ENCODE data around the gene CALML6.

The CALML6 gene

GRCh38 chr1:1889090-1889750 is 25.8 kb upstream of the CALML6 start:
- Mint-ChIP-seq H3K27me3 (no peaks in the 10 kb centered on the region), H3K27ac (peak overlapping the region; percentile 56), H3K4me1 (ENCODE audit: low read depth) (peaks cover 52% of the 10 kb centered on the region), H3K36me3 (peaks cover 4% of the 10 kb centered on the region), H3K4me3 (peak overlapping the region; percentile 87), H3K9me3 (ENCODE audit: low read depth) (no peaks in the 10 kb centered on the region)

- Mint-ChIP-seq H3K27ac (peak overlapping the region; percentile 56), H3K4me1 (ENCODE audit: low read depth) (peaks cover 53% of the 10 kb centered on the region), H3K4me3 (peak overlapping the region; percentile 87), H3K36me3 (peaks cover 4% of the 10 kb centered on the region), H3K9me3 (ENCODE audit: low read depth) (no peaks in the 10 kb centered on the region), H3K27me3 (no peaks in the 10 kb centered on the region)
Observed at GRCh38 chr1:1889847-1890505, 25.1 kb upstream of the CALML6 start.

- Mint-ChIP-seq H3K27me3 (no peaks in the 10 kb centered on the region), H3K9me3 (ENCODE audit: low read depth) (no peaks in the 10 kb centered on the region), H3K27ac (peak within 1 kb of the TSS; percentile 98), H3K36me3 (peaks cover 4% of the 10 kb centered on the region), H3K4me1 (ENCODE audit: low read depth) (peaks cover 59% of the 10 kb centered on the region), H3K4me3 (peak within 1 kb of the TSS; percentile 96)
Observed at GRCh38 chr1:1890506-1891348, 24.3 kb upstream of the CALML6 start, which contains the start of gene GNB1. Gene GNB1, minus strand, starts transcription at chr1:1891087. Its CDS starts 65,634 bp downstream, at chr1:1825453.

- H3K36me3 Mint-ChIP-seq = peaks cover 4% of the 10 kb centered on the region
- no peaks in the 10 kb centered on the region for H3K9me3 Mint-ChIP-seq (ENCODE audit: low read depth)
- H3K4me1 Mint-ChIP-seq (ENCODE audit: low read depth) = peaks cover 58% of the 10 kb centered on the region
- no peaks in the 10 kb centered on the region for H3K27me3 Mint-ChIP-seq
- peak overlapping the region; percentile 96 for H3K4me3 Mint-ChIP-seq
- peak overlapping the region; percentile 98 for H3K27ac Mint-ChIP-seq
Observed at GRCh38 chr1:1891349-1892078, 23.5 kb upstream of the CALML6 start.

GRCh38 chr1:1892079-1892762 is 22.8 kb upstream of the CALML6 start:
- H3K9me3 Mint-ChIP-seq (ENCODE audit: low read depth) = no peaks in the 10 kb centered on the region
- H3K4me1 Mint-ChIP-seq (ENCODE audit: low read depth) = peaks cover 53% of the 10 kb centered on the region
- H3K36me3 Mint-ChIP-seq = peaks cover 4% of the 10 kb centered on the region
- H3K4me3 Mint-ChIP-seq = peak overlapping the region; percentile 96
- peak overlapping the region; percentile 98 for H3K27ac Mint-ChIP-seq
- no peaks in the 10 kb centered on the region for H3K27me3 Mint-ChIP-seq

GRCh38 chr1:1892763-1893120 is 22.3 kb upstream of the CALML6 start:
- Mint-ChIP-seq H3K9me3 (ENCODE audit: low read depth) (no peaks in the 10 kb centered on the region), H3K4me3 (peak overlapping the region; percentile 96), H3K4me1 (ENCODE audit: low read depth) (peaks cover 49% of the 10 kb centered on the region), H3K36me3 (peaks cover 4% of the 10 kb centered on the region), H3K27ac (peak overlapping the region; percentile 98), H3K27me3 (no peaks in the 10 kb centered on the region)

GRCh38 chr1:1893291-1893985 is 21.6 kb upstream of the CALML6 start:
- no peaks in the 10 kb centered on the region for H3K9me3 Mint-ChIP-seq (ENCODE audit: low read depth)
- peaks cover 45% of the 10 kb centered on the region for H3K4me1 Mint-ChIP-seq (ENCODE audit: low read depth)
- peaks cover 4% of the 10 kb centered on the region for H3K36me3 Mint-ChIP-seq
- H3K27me3 Mint-ChIP-seq = no peaks in the 10 kb centered on the region
- no peak overlapping the region for H3K27ac Mint-ChIP-seq
- H3K4me3 Mint-ChIP-seq = peak overlapping the region; percentile 72

GRCh38 chr1:1893997-1894353 is 21.1 kb upstream of the CALML6 start:
- Mint-ChIP-seq H3K4me1 (ENCODE audit: low read depth) (peaks cover 40% of the 10 kb centered on the region), H3K9me3 (ENCODE audit: low read depth) (no peaks in the 10 kb centered on the region), H3K27ac (no peak overlapping the region), H3K36me3 (peaks cover 2% of the 10 kb centered on the region), H3K27me3 (no peaks in the 10 kb centered on the region), H3K4me3 (peak overlapping the region; percentile 40)

GRCh38 chr1:1894354-1895059 is 20.6 kb upstream of the CALML6 start:
- H3K27me3 Mint-ChIP-seq = no peaks in the 10 kb centered on the region
- peak overlapping the region; percentile 34 for H3K27ac Mint-ChIP-seq
- H3K9me3 Mint-ChIP-seq (ENCODE audit: low read depth) = no peaks in the 10 kb centered on the region
- no peak overlapping the region for H3K4me3 Mint-ChIP-seq
- H3K4me1 Mint-ChIP-seq (ENCODE audit: low read depth) = peaks cover 38% of the 10 kb centered on the region
- H3K36me3 Mint-ChIP-seq = no peaks in the 10 kb centered on the region

GRCh38 chr1:1895060-1895418 is 20.0 kb upstream of the CALML6 start:
- Mint-ChIP-seq H3K27ac (peak overlapping the region; percentile 22), H3K27me3 (no peaks in the 10 kb centered on the region), H3K36me3 (no peaks in the 10 kb centered on the region), H3K4me3 (no peak overlapping the region), H3K4me1 (ENCODE audit: low read depth) (peaks cover 40% of the 10 kb centered on the region), H3K9me3 (ENCODE audit: low read depth) (no peaks in the 10 kb centered on the region)

GRCh38 chr1:1895456-1896336 is 19.4 kb upstream of the CALML6 start:
- no peaks in the 10 kb centered on the region for H3K27me3 Mint-ChIP-seq
- H3K4me1 Mint-ChIP-seq (ENCODE audit: low read depth) = peaks cover 40% of the 10 kb centered on the region
- no peaks in the 10 kb centered on the region for H3K9me3 Mint-ChIP-seq (ENCODE audit: low read depth)
- no peak overlapping the region for H3K27ac Mint-ChIP-seq
- no peaks in the 10 kb centered on the region for H3K36me3 Mint-ChIP-seq
- H3K4me3 Mint-ChIP-seq = no peak overlapping the region

- Mint-ChIP-seq H3K9me3 (ENCODE audit: low read depth) (no peaks in the 10 kb centered on the region), H3K27ac (no peak overlapping the region), H3K4me1 (ENCODE audit: low read depth) (peaks cover 26% of the 10 kb centered on the region), H3K36me3 (no peaks in the 10 kb centered on the region), H3K4me3 (no peak overlapping the region), H3K27me3 (no peaks in the 10 kb centered on the region)
Observed at GRCh38 chr1:1898246-1898933, 16.7 kb upstream of the CALML6 start.
